ENCODE measurements around the gene HDAC1. TPM values are rescaled to one million over a fixed set of nuclear protein-coding genes. Genes with fewer than 3 reads are reported as not detected.

HDAC1 gene
- total RNA-seq, 8 experiments from 2014 or later: 45.7 to 124 (median 77.0) TPM

GRCh38 chr1:32321712-32322291 lies 29.9 kb downstream of the HDAC1 start:
- Histone ChIP-seq H3K27ac (no peak overlapping the region), H3K4me3 (no peak overlapping the region), H3K4me1 (replicated peaks in 1 of 2) (no peaks in the 10 kb centered on the region)
- in situ Hi-C loops (cut with MboI; ENCODE audit: low pct_unique_long_range_greater_than_20kb in 2 of 9, low sequenced_read_pairs in 9 of 9, unreplicated experiment in 9 of 9): no loop called here
- peak in 2 of 8 experiments; percentile 27 to 35 for ATAC-seq (replicated peaks in 6 of 8)
- 53 to 94% (median 75%) methylated on average over 2 to 5 of the region's 5 CpGs; no CpG with 5 or more reads in 2 of the 10 experiments for WGBS, 10 experiments

GRCh38 chr1:32327204-32327603 lies 35.3 kb downstream of the HDAC1 start:
- H3K4me1 ChIP-seq (replicated peaks in 1 of 2): no peaks in the 10 kb centered on the region
- WGBS, 10 experiments: 94 to 100% (median 100%) methylated on average over 4 to 6 of the region's 11 CpGs; no CpG with 5 or more reads in 7 of the 10 experiments
- H3K4me3 ChIP-seq: no peak overlapping the region
- ATAC-seq (replicated peaks in 6 of 8): no peak
- in situ Hi-C loops (cut with MboI; ENCODE audit: low pct_unique_long_range_greater_than_20kb in 2 of 9, low sequenced_read_pairs in 9 of 9, unreplicated experiment in 9 of 9): no loop called here
- H3K27ac ChIP-seq: no peak overlapping the region

- no peak for ATAC-seq (replicated peaks in 6 of 8)
- in situ Hi-C loops (cut with MboI; ENCODE audit: low pct_unique_long_range_greater_than_20kb in 2 of 9, low sequenced_read_pairs in 9 of 9, unreplicated experiment in 9 of 9): no loop called here
- no peak overlapping the region for H3K4me3 ChIP-seq
- H3K4me1 ChIP-seq (replicated peaks in 1 of 2): peaks cover 14 to 17% of the 10 kb centered on the region in 2 donors
- 90 to 100% (median 93%) methylated on average over 2 to 4 of the region's 4 CpGs; no CpG with 5 or more reads in 3 of the 10 experiments for WGBS, 10 experiments
- H3K27ac ChIP-seq: no peak overlapping the region
These were observed 38.1 kb downstream of the HDAC1 start for GRCh38 chr1:32329931-32330466.

GRCh38 chr1:32330558-32331151 lies 38.8 kb downstream of the HDAC1 start:
- Histone ChIP-seq H3K27ac (no peak overlapping the region), H3K4me1 (replicated peaks in 1 of 2) (peaks cover 14 to 17% of the 10 kb centered on the region in 2 donors), H3K4me3 (no peak overlapping the region)
- in situ Hi-C loops (cut with MboI; ENCODE audit: low pct_unique_long_range_greater_than_20kb in 2 of 9, low sequenced_read_pairs in 9 of 9, unreplicated experiment in 9 of 9): no loop called here
- no peak for ATAC-seq (replicated peaks in 6 of 8)
- WGBS, 10 experiments: 80 to 100% (median 94%) methylated on average over 1 to 11 of the region's 12 CpGs; no CpG with 5 or more reads in 1 of the 10 experiments

- ATAC-seq (replicated peaks in 6 of 8): no peak
- no peak overlapping the region for H3K27ac ChIP-seq
- 50 to 100% (median 97%) methylated on average over 1 to 8 of the region's 12 CpGs; no CpG with 5 or more reads in 2 of the 10 experiments for WGBS, 10 experiments
- H3K4me3 ChIP-seq: no peak overlapping the region
- in situ Hi-C loops (cut with MboI; ENCODE audit: low pct_unique_long_range_greater_than_20kb in 2 of 9, low sequenced_read_pairs in 9 of 9, unreplicated experiment in 9 of 9): no loop called here
- H3K4me1 ChIP-seq (replicated peaks in 1 of 2): peaks cover 14 to 19% of the 10 kb centered on the region in 2 donors
These were observed 39.7 kb downstream of the HDAC1 start for GRCh38 chr1:32331549-32331948.

GRCh38 chr1:32332290-32333079 lies 40.6 kb downstream of the HDAC1 start:
- Histone ChIP-seq H3K27ac (no peak overlapping the region), H3K4me1 (replicated peaks in 1 of 2) (peaks cover 17 to 28% of the 10 kb centered on the region in 2 donors), H3K4me3 (no peak overlapping the region)
- WGBS, 10 experiments: 87 to 100% (median 93%) methylated on average over 1 to 3 of the region's 3 CpGs; no CpG with 5 or more reads in 5 of the 10 experiments
- in situ Hi-C loops (cut with MboI; ENCODE audit: low pct_unique_long_range_greater_than_20kb in 2 of 9, low sequenced_read_pairs in 9 of 9, unreplicated experiment in 9 of 9): no loop called here
- no peak for ATAC-seq (replicated peaks in 6 of 8)

GRCh38 chr1:32333251-32333963 lies 41.5 kb downstream of the HDAC1 start:
- WGBS, 10 experiments: 75 to 100% (median 91%) methylated on average over 1 to 3 of the region's 3 CpGs; no CpG with 5 or more reads in 2 of the 10 experiments
- ATAC-seq (replicated peaks in 6 of 8): no peak
- H3K4me3 ChIP-seq: peak overlapping the region in 2 of 5 donors; percentile 91 to 98
- in situ Hi-C loops (cut with MboI; ENCODE audit: low pct_unique_long_range_greater_than_20kb in 2 of 9, low sequenced_read_pairs in 9 of 9, unreplicated experiment in 9 of 9): no loop called here
- no peak overlapping the region for H3K27ac ChIP-seq
- peaks cover 25 to 36% of the 10 kb centered on the region in 2 donors for H3K4me1 ChIP-seq (replicated peaks in 1 of 2)

GRCh38 chr1:32334274-32334861 lies 42.5 kb downstream of the HDAC1 start:
- in situ Hi-C loops (cut with MboI; ENCODE audit: low pct_unique_long_range_greater_than_20kb in 2 of 9, low sequenced_read_pairs in 9 of 9, unreplicated experiment in 9 of 9): no loop called here
- H3K4me1 ChIP-seq (replicated peaks in 1 of 2): peaks cover 33 to 45% of the 10 kb centered on the region in 2 donors
- ATAC-seq (replicated peaks in 6 of 8): no peak
- 0 to 80% (median 18%) methylated on average over 1 to 5 of the region's 9 CpGs; no CpG with 5 or more reads in 4 of the 10 experiments for WGBS, 10 experiments
- H3K4me3 ChIP-seq: peak overlapping the region; percentile 81 to 98 (median 91)
- H3K27ac ChIP-seq: peak overlapping the region; percentile 89 to 91

- ATAC-seq (replicated peaks in 6 of 8): peak; percentile 18 to 44 (median 34)
- Histone ChIP-seq H3K4me3 (peak overlapping the region; percentile 81 to 98 (median 91)), H3K4me1 (replicated peaks in 1 of 2) (peaks cover 33 to 45% of the 10 kb centered on the region in 2 donors), H3K27ac (peak overlapping the region; percentile 89 to 91)
- WGBS, 10 experiments: 0 to 8% (median 2%) methylated on average over 2 to 17 of the region's 46 CpGs; no CpG with 5 or more reads in 4 of the 10 experiments
- in situ Hi-C loops (cut with MboI; ENCODE audit: low pct_unique_long_range_greater_than_20kb in 2 of 9, low sequenced_read_pairs in 9 of 9, unreplicated experiment in 9 of 9): no loop called here
These were observed 43.1 kb downstream of the HDAC1 start for GRCh38 chr1:32334864-32335534.

GRCh38 chr1:32335535-32335789 lies 43.6 kb downstream of the HDAC1 start:
- ATAC-seq (replicated peaks in 6 of 8): peak; percentile 5 to 28 (median 16)
- H3K4me3 ChIP-seq: peak overlapping the region; percentile 81 to 98 (median 91)
- no CpG with 5 or more reads among the region's 34 CpGs for WGBS, 10 experiments
- H3K4me1 ChIP-seq (replicated peaks in 1 of 2): peaks cover 33 to 45% of the 10 kb centered on the region in 2 donors
- in situ Hi-C loops (cut with MboI; ENCODE audit: low pct_unique_long_range_greater_than_20kb in 2 of 9, low sequenced_read_pairs in 9 of 9, unreplicated experiment in 9 of 9): no loop called here
- H3K27ac ChIP-seq: peak overlapping the region; percentile 89 to 91

- peaks cover 33 to 45% of the 10 kb centered on the region in 2 donors for H3K4me1 ChIP-seq (replicated peaks in 1 of 2)
- in situ Hi-C loops (cut with MboI; ENCODE audit: low pct_unique_long_range_greater_than_20kb in 2 of 9, low sequenced_read_pairs in 9 of 9, unreplicated experiment in 9 of 9): no loop called here
- H3K27ac ChIP-seq: peak within 1 kb of the TSS; percentile 89 to 91
- H3K4me3 ChIP-seq: peak within 1 kb of the TSS; percentile 81 to 98 (median 91)
- WGBS, 10 experiments: no CpG with 5 or more reads among the region's 95 CpGs
- ATAC-seq (replicated peaks in 6 of 8): peak; percentile 42 to 78 (median 72)
These were observed 44.1 kb downstream of the HDAC1 start, which contains the start of gene MARCKSL1 for GRCh38 chr1:32335790-32336590. TSS of gene MARCKSL1 (minus strand) at chr1:32336233. CDS start at chr1:32336033, 200 bp downstream.
